GM18858 (cell line): Measurements from ENCODE around the gene IFNL4.
"Not testable (repeated sequence)": the region's sequence is repeated elsewhere in the genome, so short reads cannot be mapped to it uniquely, and the experiment has no call there.

Source experiments
- ATAC-seq: cut with Tn5 transposase; IDR thresholded peaks from one replicate; pipeline ENCODE4 v1.9.1; 2021; ENCODE audit not compliant: unreplicated experiment

The IFNL4 gene

DNA sequence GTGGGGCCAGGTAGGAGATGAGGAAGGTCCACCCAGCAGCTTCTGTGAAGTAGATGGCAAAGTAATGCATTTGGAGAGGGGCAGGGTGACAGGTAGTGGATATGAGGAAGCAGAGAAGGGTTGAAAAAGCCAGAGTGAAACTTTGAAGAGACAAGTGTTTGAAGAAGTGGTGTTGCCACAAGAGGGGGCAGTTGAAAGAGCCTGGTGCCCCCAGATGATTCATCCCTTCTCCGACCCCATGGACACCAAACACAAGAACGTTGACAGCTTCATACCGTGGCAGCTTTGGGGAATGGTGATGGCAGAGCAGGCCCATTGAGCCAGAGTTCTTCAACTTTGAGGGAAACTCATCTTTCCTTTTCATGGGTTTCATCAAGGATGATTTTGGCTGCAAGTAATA lies 23.7 kb downstream of the IFNL4 start:
- ATAC-seq, result no peak

DNA sequence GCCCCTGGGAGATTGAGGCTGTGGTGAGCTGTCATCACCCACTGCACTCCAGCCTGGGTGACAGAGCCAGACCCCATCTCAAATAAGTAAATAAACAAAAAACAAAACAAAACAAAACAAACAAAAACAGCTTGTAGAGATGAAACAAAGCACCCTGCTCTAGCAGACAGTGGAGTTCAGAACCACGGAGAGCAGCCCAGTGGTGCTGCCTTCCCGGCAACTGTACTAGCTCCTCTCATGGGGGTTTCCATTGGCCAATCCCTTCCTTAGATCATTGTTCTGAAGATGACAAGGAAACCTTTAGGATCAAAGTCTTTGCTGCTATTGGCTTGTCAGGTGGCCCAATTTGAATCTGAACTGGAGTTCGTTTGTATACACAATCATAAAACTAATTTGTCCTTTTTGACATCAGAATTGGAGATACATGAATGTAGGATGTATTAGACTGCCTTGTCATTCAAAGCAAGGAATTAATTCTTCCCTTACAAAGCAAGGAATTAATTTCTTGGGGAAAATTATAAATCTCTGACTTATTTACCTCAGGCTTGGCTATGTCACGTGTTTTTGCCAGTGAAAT lies 24.9 kb downstream of the IFNL4 start:
- ATAC-seq, result no peak

DNA sequence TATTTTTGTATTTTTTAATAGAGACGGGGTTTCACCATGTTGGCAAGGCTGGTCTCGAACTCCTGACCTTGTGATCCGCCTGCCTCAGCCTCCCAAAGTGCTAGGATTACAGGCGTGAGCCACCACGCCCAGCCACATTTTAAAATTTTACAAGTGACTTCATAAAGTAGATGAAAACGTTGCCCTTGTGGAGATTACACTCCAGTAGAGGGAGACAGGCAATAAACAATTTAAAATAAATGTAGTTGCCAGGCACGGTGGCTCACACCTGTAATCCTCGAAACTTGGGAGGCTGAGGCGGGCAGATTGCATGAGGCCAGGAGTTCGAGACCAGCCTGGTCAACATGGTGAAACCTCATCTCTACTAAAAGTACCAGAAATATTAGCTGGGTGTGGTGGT lies 29.5 kb downstream of the IFNL4 start:
- not testable (repeated sequence) for ATAC-seq

DNA sequence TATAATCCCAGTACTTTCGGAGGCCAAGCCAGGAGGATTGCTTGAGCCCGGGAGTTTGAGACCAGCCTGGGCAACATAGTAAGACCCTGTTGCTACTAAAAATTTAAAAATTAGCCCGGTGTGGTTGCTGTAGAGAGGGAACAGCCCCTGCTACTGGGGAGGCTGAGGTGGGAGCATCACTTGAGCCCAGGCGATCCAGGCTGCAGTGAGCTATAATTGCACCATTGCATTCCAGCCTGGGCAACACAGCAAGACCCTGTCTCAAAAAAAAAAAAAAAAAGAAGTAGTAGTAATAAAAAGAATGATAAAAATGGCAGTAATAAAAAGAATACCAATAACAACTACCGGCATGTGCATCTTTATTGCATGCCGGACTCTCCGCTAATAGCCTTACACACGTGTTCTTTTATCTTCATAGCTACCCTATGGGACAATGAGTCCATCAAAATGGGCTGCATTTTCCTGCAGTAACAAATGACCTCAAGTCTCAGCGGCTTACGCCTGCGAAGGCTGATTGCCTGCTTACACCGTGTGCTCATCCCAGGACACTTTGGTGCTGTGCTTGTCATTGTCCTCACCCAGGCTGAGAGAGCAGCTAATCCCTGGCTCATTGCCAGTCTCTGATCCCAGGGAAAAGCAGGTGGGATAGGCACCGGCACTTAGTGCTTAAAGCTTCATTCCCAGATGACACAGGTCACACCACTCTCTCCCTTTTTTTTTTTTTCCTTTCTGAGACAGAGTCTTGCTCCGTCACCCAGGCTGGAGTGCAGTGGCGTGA lies 30.2 kb downstream of the IFNL4 start:
- no peak for ATAC-seq

DNA sequence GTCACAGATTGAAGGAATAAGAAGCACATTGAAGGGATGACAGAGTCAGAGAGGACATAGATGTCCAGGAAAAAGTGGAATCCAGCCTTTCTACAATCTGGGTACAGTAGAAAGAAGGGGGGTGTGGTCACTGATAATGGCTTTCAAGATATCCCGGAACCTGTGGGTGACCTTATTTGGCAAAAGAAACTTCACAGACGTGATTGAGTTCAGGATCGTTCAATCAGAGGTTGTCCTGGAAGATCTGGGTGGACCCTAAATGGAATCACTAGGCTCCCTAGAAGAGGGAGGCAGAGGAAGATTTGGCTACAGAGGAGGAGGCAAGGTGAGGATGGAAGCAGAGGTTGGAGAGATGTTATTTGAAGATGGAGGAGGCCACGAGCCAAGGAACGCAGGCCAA lies 31.6 kb downstream of the IFNL4 start:
- no peak for ATAC-seq

DNA sequence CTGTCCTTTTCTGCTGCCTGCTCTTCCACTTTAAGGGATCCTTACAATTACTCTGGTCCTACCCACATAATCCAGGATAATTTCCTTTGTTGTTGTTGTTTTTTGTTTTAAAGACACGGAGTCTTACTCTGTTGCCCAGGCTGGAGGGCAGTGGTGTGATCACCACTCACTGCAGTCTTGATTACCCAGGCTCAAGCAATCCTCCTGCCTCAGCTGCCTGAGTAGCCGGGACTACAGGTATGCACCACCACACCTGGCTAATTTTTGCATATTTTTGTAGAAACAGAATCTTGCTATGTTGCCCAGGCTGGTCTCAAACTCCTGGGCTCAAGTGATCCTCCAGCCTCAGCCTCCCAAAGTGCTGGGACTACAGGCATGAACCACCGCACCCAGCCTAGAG lies 33.3 kb downstream of the IFNL4 start:
- not testable (repeated sequence) for ATAC-seq

DNA sequence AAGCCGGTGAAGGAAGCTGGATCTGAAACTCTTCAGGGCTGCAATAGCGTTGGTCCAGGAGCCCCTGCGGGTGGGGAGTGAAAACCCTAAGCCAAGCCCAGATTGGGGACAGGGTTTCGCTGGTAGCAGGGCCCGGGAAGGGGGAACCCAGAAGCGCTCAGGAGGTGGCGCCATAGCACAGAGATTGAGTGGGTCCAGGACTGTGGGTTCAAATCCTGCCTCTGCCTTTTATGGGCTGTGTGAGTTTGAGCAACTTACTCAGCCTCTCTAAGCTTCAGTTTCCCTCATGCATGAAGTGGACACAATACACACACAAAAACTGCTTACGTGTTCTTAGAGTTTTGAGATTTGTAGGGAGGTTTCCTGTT lies 36.3 kb downstream of the IFNL4 start:
- no peak for ATAC-seq

DNA sequence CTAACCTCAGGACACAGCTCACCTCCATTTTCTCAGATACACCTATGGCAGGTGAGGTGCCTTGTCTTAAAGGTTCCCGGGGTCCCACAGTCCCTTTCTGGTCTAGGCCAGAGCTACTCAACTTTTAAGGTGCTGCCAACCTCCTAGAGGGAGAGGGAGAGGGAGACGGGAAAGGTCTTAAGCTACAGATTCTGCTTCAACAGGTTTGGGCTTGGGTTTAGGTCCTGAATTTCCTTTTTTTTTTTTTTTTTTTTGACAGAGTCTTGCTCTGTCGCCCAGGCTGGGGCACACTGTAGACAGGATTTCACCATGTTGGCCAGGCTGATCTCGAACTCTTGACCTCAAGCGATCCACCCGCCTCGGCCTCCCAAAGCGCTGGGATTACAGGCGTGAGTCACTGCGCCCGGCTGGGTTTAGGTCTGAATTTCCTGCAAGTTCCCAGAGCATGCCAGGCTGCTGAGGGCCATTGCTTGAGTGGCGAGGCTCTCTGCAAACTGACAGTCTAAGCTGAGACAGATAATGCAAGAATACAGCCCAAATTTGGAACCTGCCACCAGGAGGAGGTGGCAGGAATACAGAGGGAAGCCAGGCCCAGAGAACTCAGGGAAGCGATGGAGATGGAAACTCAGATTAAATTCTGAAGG lies 36.8 kb downstream of the IFNL4 start:
- no peak for ATAC-seq

DNA sequence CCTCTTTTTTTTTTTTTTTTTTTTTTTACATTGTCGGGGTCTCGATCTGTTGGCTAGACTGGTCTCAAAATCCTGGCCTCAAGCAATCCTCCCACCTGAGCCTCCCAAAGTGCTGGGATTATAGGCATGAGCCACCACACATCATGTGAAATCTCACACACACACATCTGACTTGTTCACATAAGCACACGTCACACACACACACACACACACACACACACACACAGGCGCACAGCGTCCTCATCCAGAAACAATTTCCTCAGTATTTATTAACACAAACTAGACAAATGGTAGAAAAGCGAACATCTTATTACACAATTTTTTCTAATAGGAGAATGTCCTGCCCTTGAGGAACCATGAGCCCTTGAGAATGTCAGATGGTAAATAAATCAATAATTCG lies 39.5 kb downstream of the IFNL4 start:
- no peak for ATAC-seq

DNA sequence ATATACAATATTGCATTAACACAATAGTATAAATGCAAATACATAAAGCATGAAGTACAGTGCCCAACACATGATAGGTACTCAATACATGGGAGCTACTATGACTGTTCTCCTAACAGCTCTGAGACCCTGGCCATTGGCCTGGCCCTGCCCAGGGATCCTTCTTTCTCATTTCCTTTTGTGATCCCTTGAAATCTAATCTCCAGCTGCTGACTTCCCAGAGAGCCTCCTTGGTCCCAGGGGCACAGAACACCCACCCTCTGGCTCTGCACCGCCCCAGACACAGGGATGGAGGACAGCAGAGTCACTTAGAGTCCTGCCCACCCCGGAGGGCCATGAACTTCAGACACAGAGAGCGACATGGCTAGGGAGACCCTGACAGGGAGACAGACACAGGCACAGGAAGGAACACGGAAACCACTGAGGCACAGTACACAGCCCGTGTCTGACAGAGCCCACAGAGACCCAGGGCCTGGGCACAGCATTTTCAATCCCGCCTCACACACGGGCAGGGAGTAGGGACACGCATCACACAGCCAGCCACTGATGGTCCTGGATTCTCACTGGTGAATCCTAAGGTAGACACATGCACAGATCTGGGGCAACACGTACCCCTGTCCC lies 40.4 kb downstream of the IFNL4 start:
- no peak for ATAC-seq

DNA sequence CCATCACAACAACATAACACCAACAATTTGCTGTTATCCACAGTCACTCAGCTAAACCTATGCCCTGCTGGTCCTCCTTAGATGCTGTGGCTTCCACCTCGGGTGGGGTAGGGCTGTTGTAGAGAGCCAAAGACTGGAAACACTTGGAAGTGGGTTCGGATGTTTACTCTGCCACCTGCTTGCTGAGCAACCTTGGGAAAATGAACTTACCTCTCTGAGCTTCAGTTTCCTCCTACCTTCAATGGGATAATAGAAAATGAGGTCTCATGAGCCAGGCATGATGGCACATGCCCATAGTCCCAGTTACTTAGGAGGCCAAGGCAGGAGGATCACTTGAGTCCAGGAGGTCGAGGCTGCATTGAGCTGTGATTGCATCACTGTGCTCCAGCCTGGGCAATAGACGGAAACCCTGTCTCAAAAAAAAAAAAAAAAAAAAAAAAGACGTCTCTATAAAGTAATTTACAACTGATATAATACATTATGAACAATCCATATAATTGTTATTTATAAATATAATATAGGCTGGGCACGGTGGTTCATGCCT lies 41.3 kb downstream of the IFNL4 start:
- no peak for ATAC-seq

DNA sequence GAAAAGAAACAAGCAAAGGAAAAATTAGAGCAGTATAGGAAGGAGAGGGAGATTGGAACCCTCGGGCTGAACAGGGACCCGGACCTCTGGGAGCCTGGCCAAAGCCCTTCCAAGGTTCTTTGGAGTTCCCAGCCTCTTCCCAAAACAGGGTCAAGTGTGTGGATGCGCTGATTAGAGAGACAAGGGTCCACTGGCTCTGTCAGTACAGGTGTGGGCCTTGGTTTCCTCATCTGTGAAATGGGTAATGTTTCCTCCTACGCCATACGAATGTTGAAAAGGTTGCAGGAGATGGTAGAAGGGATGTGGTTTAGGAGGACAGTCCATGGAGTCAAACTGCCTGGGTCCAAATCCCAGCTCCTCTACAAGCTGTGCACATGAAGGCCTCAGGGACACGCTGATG lies 42.5 kb downstream of the IFNL4 start:
- no peak for ATAC-seq

DNA sequence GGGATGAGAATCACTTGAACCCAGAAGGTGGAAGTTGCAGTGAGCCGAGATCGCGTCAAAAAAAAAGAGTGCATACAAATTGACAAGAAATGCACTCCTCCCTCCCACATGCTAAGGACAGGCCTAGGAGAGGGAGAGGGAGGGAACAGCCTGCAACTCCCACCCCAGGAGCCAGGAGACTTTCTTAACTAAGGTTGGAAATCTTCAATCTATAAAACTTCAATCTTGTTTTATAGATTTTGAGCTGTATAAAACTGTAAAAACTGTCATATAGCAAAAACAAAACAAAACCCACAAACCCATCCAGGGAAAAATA lies 43.2 kb downstream of the IFNL4 start:
- ATAC-seq, result no peak

DNA sequence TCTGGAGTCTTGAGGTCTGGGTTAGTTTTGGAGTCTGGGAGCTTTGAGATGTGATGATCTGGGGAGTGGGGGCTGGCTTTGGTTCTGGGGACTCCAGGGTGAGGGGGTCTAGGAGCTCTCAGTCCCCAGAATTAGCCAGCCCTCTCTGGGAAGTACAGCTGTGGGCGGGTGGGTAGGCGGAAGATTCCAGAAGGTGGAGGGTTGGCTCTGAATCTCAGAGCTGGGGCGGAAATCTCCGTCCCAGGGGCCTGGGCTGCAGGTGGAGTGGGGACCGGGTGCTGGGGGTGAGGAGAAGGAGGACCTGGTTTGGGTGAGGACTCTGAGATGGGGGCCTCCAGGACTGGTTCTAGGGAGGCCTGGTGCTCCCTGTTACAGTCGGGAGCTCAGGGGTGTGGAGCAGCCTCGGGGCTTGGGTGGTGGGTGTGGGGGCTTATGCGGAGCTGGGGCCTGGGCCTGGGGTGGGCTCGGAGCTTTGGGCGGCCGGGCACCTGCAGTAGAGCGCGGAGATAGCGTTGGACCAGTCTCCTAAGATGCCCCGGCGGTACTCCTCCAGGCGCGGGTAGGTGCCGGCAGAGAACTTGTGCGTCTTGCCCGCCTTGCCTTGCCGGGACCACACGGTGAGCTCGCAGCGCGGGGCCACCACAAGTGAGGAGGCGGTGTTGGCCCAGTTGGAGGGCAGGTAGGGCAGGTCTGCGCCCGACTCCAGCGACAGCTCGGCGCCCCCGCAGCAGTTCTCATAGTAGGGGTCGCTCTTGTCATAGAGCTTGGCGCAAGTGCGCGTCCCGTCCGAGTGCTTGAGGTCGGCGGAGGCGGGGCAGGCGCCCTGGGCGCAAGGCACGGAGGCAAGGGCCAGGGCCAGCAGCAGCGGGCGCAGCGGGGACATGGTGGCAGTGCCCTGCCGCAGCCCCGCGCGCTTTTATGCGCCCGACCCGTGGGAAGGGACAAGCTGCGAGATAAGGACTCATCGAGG lies 45.0 kb downstream of the IFNL4 start, which contains the start of gene SYCN:
Gene SYCN (minus strand): TSS at position 892 of the 970 bp plus-strand sequence. CDS start 9 bp downstream, at position 883.
- no peak for ATAC-seq

DNA sequence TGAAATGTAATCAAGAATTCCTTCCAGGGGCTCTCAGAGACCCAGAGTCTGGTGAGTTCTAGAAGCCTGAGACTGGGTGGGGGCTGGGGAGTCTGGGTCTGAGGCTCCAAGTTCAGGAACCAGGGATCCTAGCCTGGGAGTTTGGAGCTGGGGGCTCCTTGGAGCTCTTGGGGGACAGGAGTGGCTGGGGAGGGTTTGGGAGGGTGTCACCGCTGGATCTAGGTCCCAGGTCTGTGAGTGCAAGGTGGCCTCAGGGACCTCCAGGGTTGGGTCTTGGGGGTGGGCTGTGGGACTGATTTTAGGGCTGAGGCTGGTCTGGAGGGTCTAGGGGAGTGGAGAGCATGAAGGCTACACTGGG lies 45.7 kb downstream of the IFNL4 start:
- ATAC-seq, result no peak

DNA sequence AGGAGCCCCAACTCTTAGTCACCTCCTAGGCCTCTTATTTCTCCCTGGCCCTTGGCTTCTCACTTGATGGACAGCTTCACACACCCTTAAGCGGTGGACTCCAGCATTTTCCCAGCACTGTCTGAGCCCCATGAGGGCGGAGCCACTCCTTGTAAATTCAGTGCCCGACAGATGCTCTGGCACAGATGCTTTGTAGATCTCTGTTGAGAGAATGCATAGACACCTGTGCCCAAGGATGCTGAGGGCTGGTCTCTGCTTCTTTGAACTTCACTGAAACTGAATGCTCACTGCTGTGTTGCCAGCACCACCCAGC lies 47.9 kb downstream of the IFNL4 start:
- no peak for ATAC-seq

DNA sequence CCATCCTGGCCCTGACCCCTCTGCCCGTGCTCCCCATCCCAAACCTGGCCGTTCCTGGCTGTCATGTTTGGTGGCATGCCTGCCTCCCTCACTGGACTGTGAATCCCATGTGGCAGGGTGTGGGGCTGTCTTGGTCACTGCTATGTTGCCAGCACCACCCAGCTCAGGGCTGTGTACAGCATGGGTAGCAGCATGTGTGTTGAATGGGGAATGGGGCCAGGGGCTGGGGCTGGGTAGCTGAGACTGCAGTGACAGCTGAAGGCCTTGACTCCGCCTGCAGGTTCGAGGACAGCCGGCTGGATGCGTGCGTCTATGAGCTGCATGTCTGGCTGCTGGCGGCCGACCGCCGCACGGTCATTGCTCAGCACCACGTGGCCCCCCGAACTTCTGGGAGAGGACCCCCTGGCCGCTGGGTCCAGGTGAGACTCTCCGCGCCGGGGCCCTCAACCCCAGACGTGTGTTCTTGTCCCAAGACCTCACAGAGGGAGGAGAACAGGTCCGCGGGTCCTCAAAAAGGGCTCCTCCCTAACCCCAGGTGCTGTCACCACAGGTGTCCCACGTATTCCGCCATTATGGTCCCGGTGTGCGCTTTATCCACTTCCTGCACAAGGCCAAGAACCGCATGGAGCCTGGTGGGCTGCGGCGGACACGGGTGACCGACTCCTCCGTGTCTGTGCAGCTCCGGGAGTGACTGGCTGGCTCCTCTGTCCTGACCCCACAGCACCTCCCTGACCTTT lies 48.4 kb downstream of the IFNL4 start:
- no peak for ATAC-seq

DNA sequence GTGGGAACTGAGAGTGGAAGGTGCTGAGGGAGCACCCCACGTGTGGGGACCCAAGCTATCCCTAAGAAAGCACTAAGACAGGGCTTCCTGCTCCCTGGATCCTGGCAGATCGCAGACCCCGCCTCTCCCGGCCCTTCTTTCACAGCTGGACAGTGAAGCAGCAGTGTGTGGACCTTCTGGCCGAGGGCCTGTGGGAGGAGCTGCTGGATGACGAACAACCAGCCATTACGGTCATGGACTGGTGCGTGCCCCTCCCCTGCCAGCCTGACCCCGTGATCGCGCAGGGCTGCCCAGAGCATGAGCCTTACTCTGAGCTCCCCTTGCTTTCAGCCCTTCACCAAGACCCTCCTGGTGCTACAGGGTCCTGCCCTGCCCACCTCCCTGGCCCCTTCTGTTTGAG lies 49.6 kb downstream of the IFNL4 start:
- ATAC-seq, result no peak

DNA sequence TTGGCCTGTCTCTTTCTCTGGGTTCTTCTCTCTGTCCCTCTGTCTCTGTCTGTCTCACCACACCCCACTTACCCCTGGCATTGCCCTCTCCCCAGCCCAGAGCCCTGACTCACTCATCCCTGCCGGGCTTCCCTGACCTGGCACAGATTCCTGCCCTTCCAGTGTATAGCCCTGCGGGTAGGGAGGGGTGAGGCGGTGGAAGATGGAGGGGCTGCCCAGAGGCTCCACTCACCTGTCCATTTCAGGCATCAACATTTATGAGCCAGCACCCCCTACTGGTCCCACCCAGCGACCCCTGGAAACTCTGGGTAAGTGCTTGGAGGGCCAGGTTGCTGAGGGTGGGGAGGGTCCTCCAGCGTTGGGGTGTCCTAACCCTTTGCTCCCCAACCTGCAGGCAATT lies 50.8 kb downstream of the IFNL4 start:
- ATAC-seq, result no peak

DNA sequence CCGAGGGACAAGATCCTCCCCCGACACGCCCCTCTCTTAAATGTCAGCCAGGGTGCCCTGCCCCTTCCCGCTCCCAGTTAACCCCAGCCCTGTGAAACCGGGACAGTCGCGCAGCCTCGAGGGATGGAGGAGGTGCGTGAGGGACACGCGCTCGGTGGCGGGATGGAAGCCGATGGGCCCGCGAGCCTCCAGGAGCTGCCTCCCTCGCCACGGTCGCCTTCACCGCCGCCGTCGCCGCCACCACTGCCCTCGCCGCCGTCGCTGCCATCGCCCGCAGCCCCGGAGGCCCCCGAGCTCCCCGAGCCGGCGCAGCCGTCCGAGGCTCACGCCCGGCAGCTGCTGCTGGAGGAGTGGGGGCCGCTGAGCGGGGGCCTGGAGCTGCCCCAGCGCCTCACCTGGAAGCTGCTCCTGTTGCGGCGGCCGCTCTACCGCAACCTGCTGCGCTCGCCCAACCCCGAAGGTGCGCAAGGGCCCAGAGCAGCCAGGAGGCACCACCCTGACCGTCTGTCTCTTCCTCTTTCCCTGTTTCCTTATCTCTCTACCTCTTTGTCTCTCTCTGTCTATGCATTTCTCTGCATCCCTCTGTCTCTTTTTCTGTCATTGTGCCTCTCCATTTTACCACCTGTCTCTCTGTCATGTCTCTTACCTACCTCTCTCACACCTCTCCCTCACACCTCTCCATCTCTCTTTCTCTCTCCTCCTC lies 51.6 kb downstream of the IFNL4 start, which contains the start of gene NCCRP1:
Gene NCCRP1 (plus strand): TSS at position 105 of the 703 bp plus-strand sequence. CDS start 19 bp downstream, at position 124.
- ATAC-seq, result no peak
